ENCODE measurements around the gene GBF1. TPM values are rescaled to one million over a fixed set of nuclear protein-coding genes. Genes with fewer than 3 reads are reported as not detected.

Gene GBF1
- total RNA-seq, 1 donor = 52.1 TPM

GRCh38 chr10:102407425-102408130, 162.2 kb downstream of the GBF1 start:
- TF ChIP-seq, protein P1, sequence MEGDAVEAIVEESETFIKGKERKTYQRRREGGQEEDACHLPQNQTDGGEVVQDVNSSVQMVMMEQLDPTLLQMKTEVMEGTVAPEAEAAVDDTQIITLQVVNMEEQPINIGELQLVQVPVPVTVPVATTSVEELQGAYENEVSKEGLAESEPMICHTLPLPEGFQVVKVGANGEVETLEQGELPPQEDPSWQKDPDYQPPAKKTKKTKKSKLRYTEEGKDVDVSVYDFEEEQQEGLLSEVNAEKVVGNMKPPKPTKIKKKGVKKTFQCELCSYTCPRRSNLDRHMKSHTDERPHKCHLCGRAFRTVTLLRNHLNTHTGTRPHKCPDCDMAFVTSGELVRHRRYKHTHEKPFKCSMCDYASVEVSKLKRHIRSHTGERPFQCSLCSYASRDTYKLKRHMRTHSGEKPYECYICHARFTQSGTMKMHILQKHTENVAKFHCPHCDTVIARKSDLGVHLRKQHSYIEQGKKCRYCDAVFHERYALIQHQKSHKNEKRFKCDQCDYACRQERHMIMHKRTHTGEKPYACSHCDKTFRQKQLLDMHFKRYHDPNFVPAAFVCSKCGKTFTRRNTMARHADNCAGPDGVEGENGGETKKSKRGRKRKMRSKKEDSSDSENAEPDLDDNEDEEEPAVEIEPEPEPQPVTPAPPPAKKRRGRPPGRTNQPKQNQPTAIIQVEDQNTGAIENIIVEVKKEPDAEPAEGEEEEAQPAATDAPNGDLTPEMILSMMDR (IDR thresholded peaks at IDR 0.05; ENCODE audit: insufficient read depth, low read length) = no peak
- no peak for DNase-seq (ENCODE audit: low read depth)
- no peak overlapping the region for H3K4me3 ChIP-seq (ENCODE audit: low read depth, low read length)

GRCh38 chr10:102408131-102408727, 162.9 kb downstream of the GBF1 start:
- DNase-seq (ENCODE audit: low read depth) = no peak
- TF ChIP-seq, protein P1 (IDR thresholded peaks at IDR 0.05; ENCODE audit: insufficient read depth, low read length) = no peak
- H3K4me3 ChIP-seq (ENCODE audit: low read depth, low read length) = peak overlapping the region; percentile 47

- no peak for DNase-seq (ENCODE audit: low read depth)
These were observed 163.6 kb downstream of the GBF1 start for GRCh38 chr10:102408728-102409603.

GRCh38 chr10:102409604-102410428, 164.5 kb downstream of the GBF1 start:
- DNase-seq (ENCODE audit: low read depth) = no peak
- TF ChIP-seq, protein P1 (IDR thresholded peaks at IDR 0.05; ENCODE audit: insufficient read depth, low read length) = no peak
- peak overlapping the region; percentile 25 for H3K4me3 ChIP-seq (ENCODE audit: low read depth, low read length)

More at GRCh38 chr10:102408728-102409603, 163.6 kb downstream of the GBF1 start:
- H3K4me3 ChIP-seq (ENCODE audit: low read depth, low read length) = peak overlapping the region; percentile 47
- TF ChIP-seq, protein P1 (IDR thresholded peaks at IDR 0.05; ENCODE audit: insufficient read depth, low read length) = no peak

GRCh38 chr10:102410429-102411073, 165.2 kb downstream of the GBF1 start:
- peak overlapping the region; percentile 28 for H3K4me3 ChIP-seq (ENCODE audit: low read depth, low read length)
- TF ChIP-seq, protein P1 (IDR thresholded peaks at IDR 0.05; ENCODE audit: insufficient read depth, low read length) = no peak
- DNase-seq (ENCODE audit: low read depth) = no peak
